Caco-2 (cell line): ENCODE measurements around the gene DNA2. TPM values are rescaled to one million over a fixed set of nuclear protein-coding genes. Genes with fewer than 3 reads are reported as not detected.
A peak's percentile ranks its signal among the peaks of the same experiment; 100 is the strongest.
"Not testable (repeated sequence)": the region's sequence is repeated elsewhere in the genome, so short reads cannot be mapped to it uniquely, and the experiment has no call there.

Experiments used
- BruUV-seq: library from RNA; stranded (reverse); fragments of 400-500 nt; replicated peaks from 2 replicates; lab custom pipeline; 2021; lab: Mats Ljungman, UMichigan
- CTCF ChIA-PET: fragments of 300-600 bp; sonication (Branson Sonifier 250); formaldehyde crosslinking; loops from one replicate; lab custom pipeline; 2022; ENCODE audit warnings: antibody characterized with exemption; lab: Charles Lee
- POLR2A ChIA-PET: fragments of 300-600 bp; sonication (Branson Sonifier 250); formaldehyde crosslinking; loops from one replicate; lab custom pipeline; 2022; ENCODE audit warnings: antibody characterized with exemption; lab: Charles Lee
- DNase-seq, 2 experiments: peaks; one replicate each; pipeline versions ENCODE4 v3.0.0 to v3.0.0-alpha.2; 2020 to 2022
- H3K27me3 ChIP-seq: replicated peaks from 2 replicates; pipeline ENCODE4 v1.6.0; 2011; ENCODE audit warnings: low read length; ENCODE audit not compliant: control insufficient read depth, insufficient read depth
- H3K36me3 ChIP-seq: 2 replicates; pipeline ENCODE4 v1.5.1; 2011; ENCODE audit warnings: low read length; ENCODE audit not compliant: control insufficient read depth, insufficient read depth
- H3K4me1 ChIP-seq: fragments of 250-450 bp; sonication (Bioruptor Pico); 2 replicates; pipeline ENCODE4 v1.5.1; 2020; ENCODE audit warnings: mild to moderate bottlenecking
- H3K4me3 ChIP-seq: 2 replicates; pipeline ENCODE4 v1.5.1; 2011; ENCODE audit warnings: low read depth, mild to moderate bottlenecking, control low read depth, low read length
- H3K9me3 ChIP-seq: fragments of 250-450 bp; sonication (Bioruptor Pico); 2 replicates; pipeline ENCODE4 v1.5.1; 2020; ENCODE audit warnings: mild to moderate bottlenecking, moderate library complexity
- H3K27ac Mint-ChIP-seq: one replicate; pipeline ENCODE4 v1.8.0; 2022; ENCODE audit warnings: mixed read lengths; ENCODE audit not compliant: unreplicated experiment
- H3K27me3 Mint-ChIP-seq: one replicate; pipeline ENCODE4 v1.8.0; 2022; ENCODE audit warnings: mixed read lengths; ENCODE audit not compliant: insufficient read depth, unreplicated experiment
- H3K36me3 Mint-ChIP-seq: one replicate; pipeline ENCODE4 v1.8.0; 2022; ENCODE audit warnings: mild to moderate bottlenecking, mixed read lengths; ENCODE audit not compliant: insufficient read depth, unreplicated experiment
- H3K4me1 Mint-ChIP-seq: one replicate; pipeline ENCODE4 v1.8.0; 2022; ENCODE audit warnings: low read depth, mixed read lengths; ENCODE audit not compliant: unreplicated experiment
- H3K4me3 Mint-ChIP-seq: one replicate; pipeline ENCODE4 v1.8.0; 2022; ENCODE audit warnings: mild to moderate bottlenecking, moderate library complexity, mixed read lengths; ENCODE audit not compliant: unreplicated experiment
- H3K9me3 Mint-ChIP-seq: one replicate; pipeline ENCODE4 v1.8.0; 2022; ENCODE audit warnings: mixed read lengths; ENCODE audit not compliant: unreplicated experiment
- intact Hi-C: fragments of 100-400 bp; cut with micrococcal nuclease; formaldehyde crosslinking; loops from one replicate; pipeline ENCODE4 v1.10.0; 2022; ENCODE audit not compliant: unreplicated experiment
- total RNA-seq: library from RNA; stranded (reverse); gene quantifications from 2 replicates; pipeline ENCODE4 v1.2.3, GENCODE V29; 2022
- TF ChIP-seq, protein P1 (sequence below), 2 experiments: fragments of 200-600 bp in 1 of 2; IDR thresholded peaks; 1 replicate in 1 of 2; 2 replicates in 1 of 2; pipeline versions ENCODE4 v1.5.1 to v1.8.0; 2011 to 2022; ENCODE audit warnings: antibody characterized with exemption in 1 of 2, control low read depth in 1 of 2, inconsistent platforms in 1 of 2, low read depth in 1 of 2, low read length in 1 of 2, mild to moderate bottlenecking in 1 of 2, moderate library complexity in 1 of 2; ENCODE audit not compliant: insufficient read depth in 1 of 2, severe bottlenecking in 1 of 2, unreplicated experiment in 1 of 2

Gene DNA2
- total RNA-seq, 1 experiment from 2014 or later = 88.1 TPM

DNA sequence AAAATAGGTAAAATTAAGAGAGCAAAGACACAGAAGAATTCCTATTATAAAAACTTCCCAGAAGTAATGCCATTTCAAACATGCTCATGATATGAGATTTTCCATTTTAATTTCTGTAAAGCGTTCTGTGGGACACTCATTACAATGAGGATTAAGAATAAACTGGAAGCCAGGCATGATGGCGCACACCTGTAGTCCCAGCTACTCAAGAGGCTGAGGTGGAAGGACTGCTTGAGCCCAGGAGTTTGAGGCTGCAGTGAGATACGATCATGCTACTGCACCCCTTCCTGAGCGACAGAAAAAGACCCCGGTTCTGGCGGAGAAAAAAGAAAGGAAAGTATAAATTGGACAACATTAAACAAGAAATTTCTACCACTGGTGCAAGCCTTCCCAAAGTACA, 1.5 kb downstream of the DNA2 start:
- H3K4me1 Mint-ChIP-seq = peaks cover 23% of the 10 kb centered on the region
- no TSS peak for BruUV-seq
- Histone ChIP-seq H3K4me1 (peaks cover 13% of the 10 kb centered on the region), H3K27me3 (no peaks in the 10 kb centered on the region), H3K4me3 (peak overlapping the region; percentile 79), H3K9me3 (no peaks in the 10 kb centered on the region), H3K36me3 (peaks cover 2% of the 10 kb centered on the region; the same call in 1 of the 2 replicates)
- H3K27ac Mint-ChIP-seq = peak overlapping the region; percentile 98
- ChIA-PET CTCF (no interaction called here), POLR2A (interaction anchor here (0.5 to 0.6 kb wide), 3 partner anchors 9 to 126 kb away, joined by 3 read pairs; no protein-coding TSS in a partner anchor)
- intact Hi-C loops = loop anchor here (2.0 to 5.0 kb wide), 3 partner anchors 63 to 427 kb away; partner anchors contain the start of genes CCAR1 and RUFY2
- DNase-seq = no peak
- H3K9me3 Mint-ChIP-seq = no peaks in the 10 kb centered on the region
- no peaks in the 10 kb centered on the region for H3K27me3 Mint-ChIP-seq
- TF ChIP-seq, protein P1, sequence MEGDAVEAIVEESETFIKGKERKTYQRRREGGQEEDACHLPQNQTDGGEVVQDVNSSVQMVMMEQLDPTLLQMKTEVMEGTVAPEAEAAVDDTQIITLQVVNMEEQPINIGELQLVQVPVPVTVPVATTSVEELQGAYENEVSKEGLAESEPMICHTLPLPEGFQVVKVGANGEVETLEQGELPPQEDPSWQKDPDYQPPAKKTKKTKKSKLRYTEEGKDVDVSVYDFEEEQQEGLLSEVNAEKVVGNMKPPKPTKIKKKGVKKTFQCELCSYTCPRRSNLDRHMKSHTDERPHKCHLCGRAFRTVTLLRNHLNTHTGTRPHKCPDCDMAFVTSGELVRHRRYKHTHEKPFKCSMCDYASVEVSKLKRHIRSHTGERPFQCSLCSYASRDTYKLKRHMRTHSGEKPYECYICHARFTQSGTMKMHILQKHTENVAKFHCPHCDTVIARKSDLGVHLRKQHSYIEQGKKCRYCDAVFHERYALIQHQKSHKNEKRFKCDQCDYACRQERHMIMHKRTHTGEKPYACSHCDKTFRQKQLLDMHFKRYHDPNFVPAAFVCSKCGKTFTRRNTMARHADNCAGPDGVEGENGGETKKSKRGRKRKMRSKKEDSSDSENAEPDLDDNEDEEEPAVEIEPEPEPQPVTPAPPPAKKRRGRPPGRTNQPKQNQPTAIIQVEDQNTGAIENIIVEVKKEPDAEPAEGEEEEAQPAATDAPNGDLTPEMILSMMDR (IDR thresholded peaks at IDR 0.05; ENCODE audit: insufficient read depth in 1 of 2, low read depth in 1 of 2, low read length in 1 of 2, severe bottlenecking in 1 of 2, unreplicated experiment in 1 of 2) = no peak
- H3K36me3 Mint-ChIP-seq = peaks cover 69% of the 10 kb centered on the region
- H3K4me3 Mint-ChIP-seq = peak overlapping the region; percentile 93

DNA sequence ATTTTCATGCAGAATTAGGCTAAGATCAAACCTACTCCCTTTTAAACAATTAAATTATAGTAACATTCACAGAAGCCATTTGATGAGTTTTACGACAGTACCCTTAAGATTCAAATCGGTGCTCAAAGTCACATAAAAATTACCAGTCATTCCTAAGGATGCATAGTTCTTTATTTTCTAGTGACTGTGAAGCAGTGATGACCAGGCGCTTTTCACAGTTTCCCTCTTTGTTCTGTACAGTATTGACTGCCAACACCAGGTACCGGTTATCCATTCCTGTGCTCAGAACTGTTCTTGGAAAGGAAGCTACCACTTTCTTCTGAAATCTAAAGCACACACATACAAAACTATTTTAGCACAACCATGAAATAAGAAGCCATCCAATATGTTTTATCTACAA, 1.9 kb downstream of the DNA2 start:
- no peaks in the 10 kb centered on the region for H3K27me3 ChIP-seq
- no peaks in the 10 kb centered on the region for H3K9me3 ChIP-seq
- peaks cover 74% of the 10 kb centered on the region for H3K36me3 Mint-ChIP-seq
- H3K9me3 Mint-ChIP-seq = no peaks in the 10 kb centered on the region
- H3K4me3 ChIP-seq = no peak overlapping the region
- peak overlapping the region; percentile 93 for H3K4me3 Mint-ChIP-seq
- no peak for DNase-seq
- peaks cover 2% of the 10 kb centered on the region; the same call in 1 of the 2 replicates for H3K36me3 ChIP-seq
- no TSS peak for BruUV-seq
- no peaks in the 10 kb centered on the region for H3K27me3 Mint-ChIP-seq
- TF ChIP-seq, protein P1 (IDR thresholded peaks at IDR 0.05; ENCODE audit: insufficient read depth in 1 of 2, low read depth in 1 of 2, low read length in 1 of 2, severe bottlenecking in 1 of 2, unreplicated experiment in 1 of 2) = no peak
- intact Hi-C loops = loop anchor here (2.0 to 5.0 kb wide), 3 partner anchors 63 to 427 kb away; partner anchors contain the start of genes CCAR1 and RUFY2
- H3K4me1 ChIP-seq = peaks cover 13% of the 10 kb centered on the region
- peaks cover 23% of the 10 kb centered on the region for H3K4me1 Mint-ChIP-seq
- ChIA-PET POLR2A (interaction anchor here (0.5 to 0.6 kb wide), 3 partner anchors 9 to 126 kb away, joined by 3 read pairs; no protein-coding TSS in a partner anchor), CTCF (no interaction called here)
- H3K27ac Mint-ChIP-seq = peak overlapping the region; percentile 98

DNA sequence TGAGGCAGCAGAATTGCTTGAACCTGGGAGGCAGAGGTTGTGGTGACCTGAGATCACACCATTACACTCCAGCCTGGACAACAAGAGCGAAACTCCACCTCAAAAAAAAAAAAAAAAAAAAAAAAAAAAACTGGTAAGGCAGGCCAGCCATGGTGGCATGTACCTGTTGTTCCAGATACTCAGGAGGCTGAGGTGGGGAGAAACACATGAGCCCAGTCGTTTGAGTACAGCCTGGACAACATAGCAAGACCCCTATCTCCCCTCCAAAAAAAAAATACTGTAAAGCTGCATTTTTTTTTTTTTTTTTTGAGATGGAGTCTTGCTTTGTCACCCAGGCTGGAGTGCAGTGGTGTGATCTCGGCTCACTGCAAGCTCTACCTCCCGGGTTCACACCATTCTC, 7.0 kb downstream of the DNA2 start:
- BruUV-seq, H3K36me3 ChIP-seq, H3K4me1 ChIP-seq, H3K27me3 ChIP-seq, DNase-seq, CTCF ChIA-PET, H3K9me3 Mint-ChIP-seq, H3K27me3 Mint-ChIP-seq, POLR2A ChIA-PET, H3K9me3 ChIP-seq, H3K4me3 ChIP-seq, H3K4me3 Mint-ChIP-seq, H3K27ac Mint-ChIP-seq, intact Hi-C loops, H3K4me1 Mint-ChIP-seq: not testable (repeated sequence)
- peaks cover 96% of the 10 kb centered on the region for H3K36me3 Mint-ChIP-seq
